ENCODE results near the gene MINK1.
"Not testable (repeated sequence)": the region's sequence is repeated elsewhere in the genome, so short reads cannot be mapped to it uniquely, and the experiment has no call there.

Gene MINK1

GRCh38 chr17:4812690-4813089 lies 20.4 kb upstream of the MINK1 start:
- no peak for DNase-seq

GRCh38 chr17:4815043-4815675 lies 18.0 kb upstream of the MINK1 start:
- no peak for DNase-seq

- DNase-seq, result no peak
Observed at GRCh38 chr17:4816826-4817225, 16.3 kb upstream of the MINK1 start.

GRCh38 chr17:4818276-4818675 lies 14.9 kb upstream of the MINK1 start:
- DNase-seq, result no peak

GRCh38 chr17:4822835-4823234 lies 10.3 kb upstream of the MINK1 start:
- no peak for DNase-seq

GRCh38 chr17:4823373-4824089 lies 9.6 kb upstream of the MINK1 start:
- no peak for DNase-seq

- no peak for DNase-seq
Observed at GRCh38 chr17:4827399-4827798, 5.7 kb upstream of the MINK1 start.

GRCh38 chr17:4832829-4833177 lies 337 bp upstream of the MINK1 start:
- DNase-seq, result not testable (repeated sequence)

- peak; percentile 8 for DNase-seq
Observed at GRCh38 chr17:4833941-4834680, 971 bp downstream of the MINK1 start.

GRCh38 chr17:4834681-4835020 lies 1.5 kb downstream of the MINK1 start:
- no peak for DNase-seq

GRCh38 chr17:4836221-4836620 lies 3.1 kb downstream of the MINK1 start:
- DNase-seq, result no peak

GRCh38 chr17:4837471-4838308 lies 4.5 kb downstream of the MINK1 start:
- no peak for DNase-seq

GRCh38 chr17:4838309-4838785 lies 5.2 kb downstream of the MINK1 start:
- no peak for DNase-seq

GRCh38 chr17:4839221-4839620 lies 6.1 kb downstream of the MINK1 start:
- DNase-seq, result no peak

GRCh38 chr17:4839965-4840892 lies 7.1 kb downstream of the MINK1 start:
- DNase-seq, result no peak

- DNase-seq, result no peak
Observed at GRCh38 chr17:4840893-4841242, 7.7 kb downstream of the MINK1 start.

GRCh38 chr17:4842376-4842775 lies 9.2 kb downstream of the MINK1 start:
- no peak for DNase-seq

GRCh38 chr17:4843321-4844000 lies 10.3 kb downstream of the MINK1 start:
- DNase-seq, result no peak

- no peak for DNase-seq
Observed at GRCh38 chr17:4845118-4845517, 12.0 kb downstream of the MINK1 start.

- no peak for DNase-seq
Observed at GRCh38 chr17:4846635-4847390, 13.7 kb downstream of the MINK1 start.

All from CD4-positive, alpha-beta T cell treated with Interleukin-12 subunit alpha and Interleukin-12 subunit beta, for 1 hour (primary cell).